ENCODE data around the gene PDE4B.

DNA sequence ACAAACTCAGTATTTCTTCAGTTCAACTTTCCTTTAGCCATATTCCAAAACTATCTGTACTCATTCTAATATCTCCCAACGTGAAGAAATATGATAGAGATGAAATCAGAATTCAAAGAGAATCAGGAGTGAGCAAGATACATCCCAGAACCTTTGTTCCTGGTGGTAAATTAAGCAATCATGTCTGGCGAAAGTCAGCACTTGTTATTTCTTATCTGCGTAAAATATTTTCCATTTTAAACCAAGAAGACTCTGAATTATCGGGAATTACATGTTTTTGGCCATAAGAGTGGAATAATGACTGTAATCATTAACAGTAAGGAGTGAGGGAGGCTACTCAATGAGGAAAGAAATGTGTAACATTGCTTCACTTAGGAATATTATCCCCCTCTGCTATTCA, 253.7 kb downstream of the PDE4B start:
- no peak for TF ChIP-seq CTCF (IDR thresholded peaks at IDR 0.05; ENCODE audit: low read depth, low read length)
- no peak for TF ChIP-seq EZH2phosphoT487 (IDR thresholded peaks at IDR 0.05; ENCODE audit: low read depth)
